Memory B cell (primary cell): ENCODE measurements around the gene SDC1.
"Not testable (repeated sequence)": the region's sequence is repeated elsewhere in the genome, so short reads cannot be mapped to it uniquely, and the experiment has no call there.

Source experiments
- ATAC-seq: fragments of 150-1000 bp; cut with Tn5 transposase; 2 replicates; pipeline ENCODE4 v1.10.0; 2021; ENCODE audit warnings: low read depth, mild to moderate bottlenecking, moderate library complexity
- DNase-seq, 2 donors: peaks; one replicate each; pipeline ENCODE4 v3.0.0; 2022; ENCODE audit warnings: low spot score in 2 of 2
- H3K27ac Mint-ChIP-seq: one replicate; pipeline ENCODE4 v1.8.0; 2022; ENCODE audit warnings: mild to moderate bottlenecking, moderate library complexity, mixed read lengths
- H3K27me3 Mint-ChIP-seq: one replicate; pipeline ENCODE4 v1.8.0; 2022; ENCODE audit warnings: mixed read lengths
- H3K36me3 Mint-ChIP-seq: one replicate; pipeline ENCODE4 v1.8.0; 2022; ENCODE audit warnings: mild to moderate bottlenecking, mixed read lengths
- H3K4me1 Mint-ChIP-seq: one replicate; pipeline ENCODE4 v1.8.0; 2022; ENCODE audit warnings: mixed read lengths
- H3K4me3 Mint-ChIP-seq: one replicate; pipeline ENCODE4 v1.8.0; 2022; ENCODE audit warnings: mild to moderate bottlenecking, moderate library complexity, mixed read lengths
- H3K9me3 Mint-ChIP-seq: one replicate; pipeline ENCODE4 v1.8.0; 2022; ENCODE audit warnings: mixed read lengths

Gene SDC1

GRCh38 chr2:20224716-20225293, at the start of gene SDC1:
Gene SDC1, minus strand, starts transcription at chr2:20225130. Its CDS starts 263 bp downstream, at chr2:20224867.
- Mint-ChIP-seq H3K27ac (no peak within 1 kb of the TSS), H3K27me3 (peaks cover 21% of the 10 kb centered on the region), H3K4me3 (peak within 1 kb of the TSS; percentile 76), H3K9me3 (no peaks in the 10 kb centered on the region), H3K36me3 (peaks cover 4% of the 10 kb centered on the region), H3K4me1 (peaks cover 3% of the 10 kb centered on the region)
- ATAC-seq (peak; percentile 24), DNase-seq (no peak)

- no peak overlapping the region for H3K27ac Mint-ChIP-seq
- H3K36me3 Mint-ChIP-seq: peaks cover 5% of the 10 kb centered on the region
- H3K4me1 Mint-ChIP-seq: peaks cover 2% of the 10 kb centered on the region
- no peaks in the 10 kb centered on the region for H3K27me3 Mint-ChIP-seq
- ATAC-seq: no peak
- no peak for DNase-seq
- H3K9me3 Mint-ChIP-seq: no peaks in the 10 kb centered on the region
- H3K4me3 Mint-ChIP-seq: no peak overlapping the region
Observed at GRCh38 chr2:20273042-20273441, 48.1 kb upstream of the SDC1 start.

DNA sequence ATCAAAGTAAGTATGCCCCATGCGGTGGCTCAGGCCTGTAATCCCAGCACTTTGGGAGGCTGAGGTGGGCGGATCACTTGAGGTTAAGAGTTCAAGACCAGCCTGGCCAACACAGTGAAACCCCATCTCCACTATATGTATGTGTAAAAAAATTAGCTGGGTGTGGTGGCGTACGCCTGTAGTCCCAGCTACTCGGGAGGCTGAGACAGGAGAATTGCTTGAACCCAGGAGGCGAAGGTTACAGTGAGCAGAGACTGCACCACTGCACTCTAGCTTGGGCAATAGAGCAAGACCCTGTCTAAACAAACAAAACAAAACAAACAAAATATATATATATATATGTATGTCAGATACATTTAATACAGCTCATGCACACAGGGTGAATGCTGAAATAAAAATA, 43.4 kb upstream of the SDC1 start:
- not testable (repeated sequence) for ATAC-seq, DNase-seq, H3K36me3 Mint-ChIP-seq, H3K4me3 Mint-ChIP-seq, H3K27me3 Mint-ChIP-seq, H3K4me1 Mint-ChIP-seq, H3K9me3 Mint-ChIP-seq, H3K27ac Mint-ChIP-seq

GRCh38 chr2:20267529-20267928, 42.6 kb upstream of the SDC1 start:
- H3K4me1 Mint-ChIP-seq: no peaks in the 10 kb centered on the region

DNA sequence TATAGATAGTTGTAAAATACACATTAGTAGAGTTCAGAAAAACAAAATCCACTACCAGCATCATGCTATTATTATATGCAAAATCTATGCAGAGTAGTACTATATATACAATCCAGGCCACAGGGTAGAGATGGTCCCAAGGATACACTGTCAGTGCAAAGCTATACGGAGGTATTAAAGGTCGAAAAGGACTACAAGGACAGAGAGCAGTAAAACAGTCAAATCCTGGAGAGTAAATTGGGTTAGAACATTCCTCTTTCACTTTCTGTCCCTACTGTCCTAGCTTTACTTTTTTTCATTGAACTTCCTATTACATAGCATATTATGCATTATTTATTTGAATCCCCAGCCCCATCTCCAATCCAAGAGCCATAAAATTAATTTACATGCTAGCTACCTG, 39.7 kb upstream of the SDC1 start:
- Mint-ChIP-seq H3K4me3 (no peak overlapping the region), H3K36me3 (peaks cover 6% of the 10 kb centered on the region), H3K27me3 (no peaks in the 10 kb centered on the region), H3K27ac (no peak overlapping the region), H3K9me3 (no peaks in the 10 kb centered on the region), H3K4me1 (no peaks in the 10 kb centered on the region)
- DNase-seq: no peak
- no peak for ATAC-seq

More at GRCh38 chr2:20267529-20267928, 42.6 kb upstream of the SDC1 start:
- H3K27ac Mint-ChIP-seq: no peak overlapping the region
- H3K4me3 Mint-ChIP-seq: no peak overlapping the region
- no peak for DNase-seq
- H3K36me3 Mint-ChIP-seq: peaks cover 4% of the 10 kb centered on the region
- ATAC-seq: no peak
- H3K27me3 Mint-ChIP-seq: no peaks in the 10 kb centered on the region
- no peaks in the 10 kb centered on the region for H3K9me3 Mint-ChIP-seq

DNA sequence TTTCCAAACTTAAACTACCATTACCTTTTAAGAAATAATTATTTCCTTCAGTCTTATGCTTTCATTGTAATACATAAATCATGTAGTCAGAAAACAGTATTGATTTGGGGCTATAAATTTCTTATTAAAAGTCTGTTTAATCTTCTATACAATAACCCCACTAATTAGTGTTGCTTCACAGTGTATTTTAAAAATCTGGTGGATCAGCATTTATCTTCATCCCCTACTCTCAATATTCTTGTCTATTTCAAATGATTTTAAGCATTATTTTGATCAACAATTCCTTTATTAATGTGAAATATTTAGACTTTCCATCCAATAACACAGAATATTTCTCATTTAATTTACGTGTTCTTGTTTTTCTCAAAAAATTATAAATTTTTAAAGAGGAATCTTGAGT, 32.5 kb upstream of the SDC1 start:
- Mint-ChIP-seq H3K4me1 (no peaks in the 10 kb centered on the region), H3K9me3 (no peaks in the 10 kb centered on the region), H3K36me3 (peaks cover 21% of the 10 kb centered on the region), H3K4me3 (no peak overlapping the region), H3K27me3 (no peaks in the 10 kb centered on the region), H3K27ac (no peak overlapping the region)
- ATAC-seq (no peak), DNase-seq (no peak)

- no peak for ATAC-seq
- Mint-ChIP-seq H3K9me3 (no peaks in the 10 kb centered on the region), H3K27me3 (no peaks in the 10 kb centered on the region), H3K4me1 (no peaks in the 10 kb centered on the region), H3K36me3 (peaks cover 23% of the 10 kb centered on the region), H3K27ac (no peak overlapping the region), H3K4me3 (no peak overlapping the region)
- DNase-seq: no peak
Observed at GRCh38 chr2:20254731-20255130, 29.8 kb upstream of the SDC1 start.

DNA sequence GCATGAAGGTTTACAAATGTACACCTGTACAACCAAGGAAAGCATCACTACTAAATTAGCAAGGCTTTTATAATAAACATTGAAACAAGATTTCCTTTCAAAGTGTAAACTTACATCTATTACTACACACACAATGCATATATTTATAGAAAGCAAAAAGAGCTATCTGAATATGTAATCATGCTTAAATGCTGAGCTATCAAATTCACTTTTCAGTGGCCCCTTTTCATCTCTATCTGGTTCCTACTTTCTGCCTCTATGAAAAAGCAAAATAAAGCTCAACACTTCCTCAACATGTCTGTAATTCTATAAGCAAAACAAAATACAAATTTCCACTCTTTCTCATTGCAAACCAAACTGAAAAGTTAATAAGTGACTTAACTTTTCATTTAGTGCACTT, 25.5 kb upstream of the SDC1 start:
- H3K4me1 Mint-ChIP-seq: no peaks in the 10 kb centered on the region
- no peaks in the 10 kb centered on the region for H3K9me3 Mint-ChIP-seq
- H3K27ac Mint-ChIP-seq: no peak overlapping the region
- peaks cover 28% of the 10 kb centered on the region for H3K36me3 Mint-ChIP-seq
- no peaks in the 10 kb centered on the region for H3K27me3 Mint-ChIP-seq
- ATAC-seq: no peak
- H3K4me3 Mint-ChIP-seq: no peak overlapping the region
- DNase-seq: no peak

DNA sequence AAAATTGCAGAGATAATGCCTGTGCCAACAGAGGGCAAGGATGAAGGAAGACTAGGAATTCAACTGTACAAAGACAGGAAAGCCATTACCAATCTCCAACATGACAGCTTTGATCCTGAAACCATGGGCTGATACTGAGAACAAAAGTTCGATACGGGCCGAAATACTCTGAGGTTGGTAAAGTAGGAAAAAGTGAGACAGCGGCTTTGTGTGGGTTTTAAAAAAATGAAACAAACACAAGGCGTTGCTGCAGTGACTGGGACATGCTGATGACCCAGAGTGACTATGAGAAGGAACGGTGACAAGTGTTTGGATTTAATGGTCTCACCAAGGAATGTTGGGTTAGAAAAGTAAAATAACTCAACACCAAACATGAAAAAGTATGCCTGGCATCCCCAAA, 24.2 kb upstream of the SDC1 start:
- no peaks in the 10 kb centered on the region for H3K27me3 Mint-ChIP-seq
- ATAC-seq: no peak
- peaks cover 26% of the 10 kb centered on the region for H3K36me3 Mint-ChIP-seq
- H3K27ac Mint-ChIP-seq: peak overlapping the region; percentile 41
- no peak for DNase-seq
- H3K4me1 Mint-ChIP-seq: no peaks in the 10 kb centered on the region
- no peaks in the 10 kb centered on the region for H3K9me3 Mint-ChIP-seq
- H3K4me3 Mint-ChIP-seq: no peak overlapping the region

- Mint-ChIP-seq H3K36me3 (peaks cover 20% of the 10 kb centered on the region), H3K9me3 (no peaks in the 10 kb centered on the region), H3K4me1 (peaks cover under 1% of the 10 kb centered on the region), H3K27ac (no peak overlapping the region), H3K4me3 (no peak overlapping the region), H3K27me3 (no peaks in the 10 kb centered on the region)
- ATAC-seq (no peak), DNase-seq (no peak)
Observed at GRCh38 chr2:20247084-20247483, 22.2 kb upstream of the SDC1 start.

GRCh38 chr2:20243637-20244036, 18.7 kb upstream of the SDC1 start:
- peak overlapping the region; percentile 81 for H3K27ac Mint-ChIP-seq
- ATAC-seq: not testable (repeated sequence)

GRCh38 chr2:20242727-20243377, 17.9 kb upstream of the SDC1 start:
- ATAC-seq (peak; percentile 32), DNase-seq (no peak)
- Mint-ChIP-seq H3K4me1 (peaks cover 6% of the 10 kb centered on the region), H3K9me3 (peaks cover 3% of the 10 kb centered on the region), H3K27ac (no peak overlapping the region), H3K27me3 (peaks cover 2% of the 10 kb centered on the region), H3K4me3 (no peak overlapping the region), H3K36me3 (peaks cover 6% of the 10 kb centered on the region)

More at GRCh38 chr2:20243637-20244036, 18.7 kb upstream of the SDC1 start:
- not testable (repeated sequence) for H3K9me3 Mint-ChIP-seq, H3K27me3 Mint-ChIP-seq, H3K4me1 Mint-ChIP-seq, DNase-seq, H3K4me3 Mint-ChIP-seq, H3K36me3 Mint-ChIP-seq

DNA sequence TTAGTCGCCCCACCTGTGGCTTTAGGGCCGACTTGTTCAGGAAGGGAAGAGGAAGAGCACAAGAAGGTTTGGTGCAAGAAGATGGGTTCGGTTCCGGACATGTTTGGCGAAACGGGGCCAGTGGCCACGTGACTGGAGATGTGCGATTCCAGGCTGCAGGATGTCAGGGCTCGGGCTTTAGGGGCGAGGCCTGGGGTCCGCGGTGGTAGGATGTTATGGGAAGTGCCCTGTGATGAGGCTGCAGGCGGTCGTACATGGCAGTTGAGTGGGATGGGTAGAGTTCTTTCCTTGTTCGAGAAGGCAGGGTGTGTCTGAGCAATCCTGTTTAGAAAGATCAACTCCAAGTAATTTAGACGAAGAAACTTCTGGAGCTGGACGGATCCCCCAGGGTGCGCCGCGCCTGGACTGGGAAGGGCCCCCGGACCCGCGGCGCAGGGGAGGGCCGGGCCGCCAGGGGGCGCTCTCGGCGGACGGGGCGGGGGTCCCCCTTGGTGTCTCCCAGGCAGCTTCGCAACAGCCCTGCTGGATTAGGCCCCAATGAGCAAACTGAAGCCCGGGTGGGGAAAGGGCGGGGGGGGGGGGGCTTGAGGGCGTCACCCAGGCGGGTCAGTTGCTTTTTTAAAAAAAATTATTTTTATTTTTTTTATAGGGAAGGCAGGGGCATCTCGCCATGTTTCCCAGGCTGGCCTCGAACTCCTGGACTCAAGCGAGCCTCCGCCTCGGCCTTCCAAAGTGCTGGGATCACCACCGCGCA, 17.2 kb upstream of the SDC1 start:
- peaks cover 6% of the 10 kb centered on the region for H3K4me1 Mint-ChIP-seq
- H3K27me3 Mint-ChIP-seq: peaks cover 3% of the 10 kb centered on the region
- no peaks in the 10 kb centered on the region for H3K36me3 Mint-ChIP-seq
- ATAC-seq: no peak
- peaks cover 6% of the 10 kb centered on the region for H3K9me3 Mint-ChIP-seq
- DNase-seq: no peak
- H3K27ac Mint-ChIP-seq: peak overlapping the region; percentile 50
- peak overlapping the region; percentile 61 for H3K4me3 Mint-ChIP-seq

DNA sequence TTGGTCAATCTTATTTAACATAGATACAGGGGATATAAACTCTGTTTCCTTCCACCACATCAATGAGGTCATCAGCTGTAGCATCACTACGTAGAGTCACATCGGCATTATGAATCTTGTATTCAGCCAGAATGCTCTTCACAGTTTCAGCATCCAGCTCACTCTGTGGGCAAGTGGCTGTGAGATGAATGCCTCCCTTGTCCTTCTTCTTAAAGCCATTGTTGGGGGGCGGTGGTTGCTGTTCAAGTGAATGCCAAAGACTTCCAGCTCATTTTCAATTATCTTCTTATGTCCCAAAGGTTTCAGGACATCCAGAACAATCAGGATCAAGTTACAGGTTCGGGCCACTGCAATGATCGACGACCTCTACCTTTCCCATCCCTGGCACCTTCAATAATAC, 15.4 kb upstream of the SDC1 start:
- H3K36me3 Mint-ChIP-seq, H3K9me3 Mint-ChIP-seq, H3K27me3 Mint-ChIP-seq, DNase-seq, ATAC-seq, H3K4me1 Mint-ChIP-seq, H3K4me3 Mint-ChIP-seq, H3K27ac Mint-ChIP-seq: not testable (repeated sequence)
